HG02588 (cell line): ENCODE measurements around the gene KTN1.

ENCODE experiments used
- ATAC-seq: cut with Tn5 transposase; IDR thresholded peaks from one replicate; pipeline ENCODE4 v1.9.1; 2021; ENCODE audit warnings: mild to moderate bottlenecking, moderate library complexity; ENCODE audit not compliant: unreplicated experiment

The KTN1 gene

DNA sequence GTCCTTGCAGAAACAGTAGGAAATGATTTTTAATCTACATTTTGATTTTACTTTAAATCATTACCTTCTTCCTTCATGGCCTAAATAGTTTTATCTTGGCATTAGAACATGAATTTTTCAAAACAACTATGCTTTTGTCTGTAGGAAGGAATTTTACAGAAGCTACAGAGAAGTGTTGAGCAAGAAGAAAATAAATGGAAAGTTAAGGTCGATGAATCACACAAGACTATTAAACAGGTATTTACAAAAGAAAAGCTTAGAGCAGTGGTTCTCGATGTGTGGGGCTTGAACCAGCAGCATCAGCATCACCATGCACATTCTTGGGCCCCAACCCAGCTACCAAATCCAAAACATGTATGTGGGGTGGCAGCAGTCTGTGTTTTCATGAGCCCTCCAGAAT lies 91.6 kb downstream of the KTN1 start:
- ATAC-seq: no peak

GRCh38 chr14:55673048-55673447 lies 93.0 kb downstream of the KTN1 start:
- ATAC-seq: no peak

- no peak for ATAC-seq
Observed at GRCh38 chr14:55681096-55681495, 101.1 kb downstream of the KTN1 start.

GRCh38 chr14:55684956-55685584 lies 105.1 kb downstream of the KTN1 start:
- ATAC-seq: no peak

DNA sequence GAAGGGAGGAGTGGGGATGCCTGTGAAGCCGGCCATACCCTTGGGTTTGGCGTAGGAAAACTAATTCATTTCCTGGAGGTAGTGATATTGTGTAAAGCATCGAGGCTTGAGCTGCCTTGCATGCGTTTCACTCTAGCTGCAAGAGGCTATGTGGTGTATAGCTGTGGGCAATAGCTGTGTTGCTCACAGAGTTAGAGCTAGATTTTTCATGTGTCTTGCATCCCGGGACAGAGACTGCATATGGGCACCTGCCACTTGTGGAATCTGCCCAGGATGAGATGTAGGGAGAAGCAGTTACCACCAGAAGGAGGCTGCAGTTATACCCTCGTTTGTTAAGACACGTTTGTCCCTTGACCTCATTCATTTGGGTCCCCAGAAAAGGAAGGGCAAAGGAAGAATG lies 106.7 kb downstream of the KTN1 start:
- ATAC-seq: no peak

DNA sequence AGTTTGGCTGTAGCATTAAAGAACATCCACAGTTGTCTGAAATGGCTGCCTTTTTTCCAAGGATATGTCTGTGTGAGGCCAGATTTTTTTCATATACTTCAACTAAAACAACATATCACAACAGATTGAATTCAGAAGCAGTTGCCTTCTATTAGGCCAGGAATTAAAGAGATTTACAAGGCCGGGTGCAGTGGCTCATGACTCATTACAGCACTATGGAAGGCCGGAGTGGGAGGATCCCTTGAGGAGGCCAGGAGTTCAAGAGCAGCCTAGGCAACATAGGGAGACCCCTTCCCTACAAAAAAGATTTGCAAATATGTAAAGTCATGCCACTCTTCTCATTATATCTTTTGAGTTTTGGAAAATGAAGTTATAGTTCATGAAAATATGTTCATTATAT lies 108.6 kb downstream of the KTN1 start:
- ATAC-seq: no peak

- ATAC-seq: no peak
Observed at GRCh38 chr14:55689981-55690871, 110.2 kb downstream of the KTN1 start.

- no peak for ATAC-seq
Observed at GRCh38 chr14:55691659-55692058, 111.7 kb downstream of the KTN1 start.

DNA sequence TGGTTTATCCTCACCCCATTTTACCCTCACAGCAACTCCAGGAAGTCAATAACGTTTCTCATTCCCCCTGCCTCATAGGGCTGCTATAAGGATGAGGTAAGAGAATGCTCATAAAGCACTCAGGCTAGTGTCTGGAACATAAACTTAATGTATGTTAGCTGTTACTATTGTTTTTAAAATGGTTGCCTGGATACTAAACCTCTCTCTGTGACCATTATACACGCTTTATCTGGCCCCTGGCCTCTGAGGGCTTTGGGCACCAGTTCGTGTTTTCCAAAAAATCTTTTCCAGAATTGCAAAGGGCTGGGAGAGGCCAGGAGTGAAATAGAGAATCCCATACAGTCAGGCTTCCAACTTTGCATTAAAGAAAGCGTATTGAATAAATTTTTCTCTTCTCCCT lies 113.9 kb downstream of the KTN1 start:
- ATAC-seq: no peak

- no peak for ATAC-seq
Observed at GRCh38 chr14:55697414-55697861, 117.4 kb downstream of the KTN1 start.

- ATAC-seq: no peak
Observed at GRCh38 chr14:55698051-55698450, 118.0 kb downstream of the KTN1 start.

DNA sequence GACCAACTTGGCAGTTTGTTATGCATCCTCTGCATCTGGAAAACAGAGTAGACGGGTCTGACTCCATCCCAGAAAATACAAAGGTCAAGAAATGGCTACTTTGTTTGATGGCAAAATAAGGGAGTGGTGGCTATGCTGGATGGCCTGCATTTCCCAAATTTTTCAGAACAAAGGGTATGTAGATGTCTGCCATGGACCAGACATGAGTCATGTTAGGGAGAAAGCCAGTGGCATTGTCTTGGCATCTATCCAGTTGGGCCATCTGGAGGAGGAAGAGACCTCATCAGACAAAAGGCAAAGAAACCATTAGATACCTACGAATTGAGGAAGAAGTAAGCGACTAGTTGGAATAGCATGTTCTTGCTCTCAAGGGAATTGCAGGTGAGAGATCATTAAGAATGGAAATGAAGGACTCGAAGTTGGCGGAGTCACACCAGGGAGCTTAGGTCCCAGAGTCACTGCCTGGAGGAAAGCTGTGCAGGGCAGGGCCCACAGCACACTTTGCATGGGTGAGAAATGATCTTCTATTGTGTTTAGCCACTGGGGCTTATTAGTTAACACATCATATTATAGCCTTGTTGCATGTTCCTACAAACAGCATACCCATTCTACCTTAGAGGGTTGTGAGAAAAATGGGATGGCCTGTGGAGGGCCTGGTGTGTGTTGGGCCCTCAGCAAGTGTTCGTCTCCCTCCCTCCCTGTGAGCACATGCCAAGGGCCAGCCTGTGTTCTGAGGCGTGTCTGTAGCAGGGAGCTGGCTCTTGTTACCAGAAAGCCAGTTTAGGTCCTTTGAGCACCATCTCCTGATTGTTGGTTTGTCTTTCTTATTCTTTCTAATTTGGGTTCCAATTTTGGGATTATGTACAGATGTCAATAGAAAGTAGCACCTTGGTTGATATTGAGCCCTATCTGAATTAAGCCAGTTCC lies 119.4 kb downstream of the KTN1 start:
- ATAC-seq: no peak

GRCh38 chr14:55701638-55702037 lies 121.6 kb downstream of the KTN1 start:
- peak; percentile 93 for ATAC-seq

DNA sequence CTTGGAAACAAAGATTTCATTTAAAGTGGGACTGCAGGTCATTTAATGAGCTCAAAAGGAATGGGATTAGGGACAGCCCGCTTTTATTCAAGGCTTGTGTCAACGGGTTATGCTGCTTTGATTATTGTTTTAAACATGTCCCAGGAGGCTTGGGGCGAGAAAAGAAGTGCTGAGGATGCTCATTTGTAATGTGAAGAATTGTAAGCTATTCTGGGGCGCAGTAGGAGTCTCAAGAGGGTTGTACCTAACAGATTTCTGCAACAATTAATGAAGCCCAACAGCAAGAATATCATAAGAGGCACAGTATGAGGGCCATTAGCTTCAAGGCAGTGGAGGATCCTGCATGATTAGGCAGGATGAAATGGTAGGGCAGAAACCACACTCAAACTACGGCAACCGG lies 122.5 kb downstream of the KTN1 start:
- no peak for ATAC-seq

DNA sequence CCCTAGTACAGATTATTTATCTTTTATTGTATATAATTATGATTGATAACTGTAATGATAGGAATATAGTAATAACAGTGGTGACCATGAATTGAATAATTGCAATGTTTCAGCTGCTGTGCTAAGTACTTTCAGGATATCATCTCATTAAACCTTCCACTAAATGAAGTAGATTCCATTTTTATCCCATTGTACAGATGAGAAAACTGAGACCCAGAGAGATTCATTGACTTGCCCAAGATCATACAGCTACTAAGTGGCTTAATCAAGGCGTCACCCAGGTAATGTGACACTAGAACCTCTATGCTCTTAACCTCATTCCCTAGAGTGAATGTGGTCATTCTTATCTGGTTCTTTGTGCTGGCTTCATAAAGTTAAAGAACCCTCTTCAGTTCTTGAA lies 124.6 kb downstream of the KTN1 start:
- ATAC-seq: no peak

DNA sequence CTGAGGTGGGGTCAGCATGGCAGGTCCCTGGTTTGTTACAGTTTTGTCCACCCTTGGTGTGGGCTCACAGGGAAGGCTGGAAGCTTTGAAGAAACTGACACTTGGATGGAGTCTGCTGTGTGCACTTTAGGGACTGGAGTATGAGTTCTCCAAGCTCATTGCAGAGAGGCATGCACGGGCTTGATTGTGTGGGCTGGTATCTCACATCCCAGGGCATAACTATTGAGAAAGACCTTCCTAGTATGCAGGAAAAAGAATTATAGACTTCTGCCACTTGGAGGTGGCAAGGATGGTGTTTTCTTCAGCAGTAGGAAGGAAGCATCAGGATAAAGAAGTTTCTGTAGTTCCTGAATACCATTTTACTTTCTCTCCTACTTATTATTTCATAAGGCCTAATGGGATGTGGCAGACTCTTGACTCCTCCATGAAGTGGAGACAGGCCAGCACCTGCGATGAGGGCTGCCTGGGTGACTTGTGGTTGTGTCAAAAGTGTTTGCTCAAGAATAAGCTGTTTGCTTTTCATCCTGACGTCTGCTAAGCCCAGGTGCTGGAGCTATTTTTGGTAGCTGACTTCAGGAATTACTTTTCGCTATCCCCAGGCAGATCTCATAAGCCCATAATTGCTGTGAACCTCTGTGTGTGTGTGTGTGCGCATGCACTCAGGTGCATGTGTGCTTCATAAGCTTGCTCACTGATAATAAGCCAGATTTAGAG lies 125.8 kb downstream of the KTN1 start:
- no peak for ATAC-seq

DNA sequence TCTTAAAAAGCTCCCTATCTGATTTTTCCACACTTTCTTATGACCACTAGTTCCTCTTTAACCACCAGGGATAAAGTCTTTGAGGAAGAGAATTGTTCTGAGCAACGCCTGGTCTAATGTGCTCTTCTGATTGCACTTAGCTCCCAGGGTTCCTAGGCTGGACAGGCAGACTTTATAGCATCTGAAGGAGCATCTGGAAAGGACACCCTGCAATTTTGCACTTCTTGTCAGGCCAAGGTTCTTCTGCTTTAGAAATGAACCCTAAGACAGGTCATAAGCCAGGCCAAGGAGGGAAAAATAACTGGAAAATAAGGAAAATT lies 126.3 kb downstream of the KTN1 start:
- no peak for ATAC-seq

DNA sequence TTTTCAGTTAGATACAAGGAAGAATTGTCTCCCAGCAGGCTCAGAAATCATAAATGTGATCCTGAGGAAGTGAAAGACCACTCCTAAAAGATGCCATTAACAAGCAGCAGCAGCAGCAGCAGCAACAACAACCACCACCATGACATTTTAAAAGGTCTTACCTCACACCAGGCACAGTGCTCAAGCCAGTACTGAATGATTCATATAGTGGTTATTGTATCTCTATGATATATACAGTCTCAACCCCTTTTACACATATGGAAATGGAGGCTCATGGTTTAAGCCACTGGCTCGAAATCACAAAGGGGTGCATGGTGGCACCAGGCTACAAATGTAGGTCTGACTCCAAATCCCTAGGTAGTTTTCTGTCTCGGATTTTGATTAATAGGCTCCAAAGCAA lies 126.9 kb downstream of the KTN1 start:
- no peak for ATAC-seq

DNA sequence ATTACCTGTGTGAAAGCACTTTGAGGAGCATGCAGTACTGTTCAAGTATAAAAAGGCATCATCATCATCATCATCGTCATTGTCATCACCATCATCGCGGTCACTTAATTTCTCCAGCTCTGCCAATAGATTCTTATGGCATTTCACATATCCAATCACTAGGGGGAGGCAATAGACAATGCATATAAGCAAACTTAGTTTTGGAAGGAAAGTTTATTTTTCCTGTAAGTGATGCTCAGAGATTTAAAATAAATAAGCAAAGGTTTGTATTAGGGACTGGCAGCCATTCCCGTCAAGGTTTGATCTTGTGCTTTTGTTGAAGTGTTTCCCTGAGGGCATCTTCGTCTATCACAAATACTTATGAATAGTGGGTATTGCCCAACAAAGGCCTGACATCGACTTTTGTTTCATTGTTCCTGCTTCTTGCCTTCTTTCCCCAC lies 127.4 kb downstream of the KTN1 start:
- no peak for ATAC-seq

DNA sequence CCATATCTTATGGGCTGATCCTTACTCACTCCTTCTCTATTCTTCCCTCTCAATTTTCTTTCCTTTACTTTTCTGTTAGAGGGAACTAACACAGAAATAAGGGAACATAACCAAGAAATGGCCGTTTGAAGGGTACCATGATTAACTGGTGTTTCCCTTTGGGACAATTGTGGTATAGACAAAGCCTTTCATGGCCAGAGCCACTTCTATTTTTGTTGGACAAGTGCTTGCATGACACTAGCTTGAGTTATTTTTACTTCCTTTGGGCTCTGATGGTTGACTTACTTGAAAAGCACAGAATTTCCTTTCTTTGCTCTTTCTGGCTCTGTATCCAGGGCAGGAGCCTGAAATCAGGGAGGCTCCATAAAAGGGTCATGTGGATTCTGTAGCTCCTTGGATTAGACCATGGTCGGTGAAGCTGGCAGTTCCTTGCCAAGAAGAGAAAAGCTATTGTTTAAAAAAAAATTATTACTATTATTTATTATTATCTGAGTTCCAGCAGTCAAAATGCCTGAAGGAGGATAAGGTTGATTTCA lies 130.6 kb downstream of the KTN1 start:
- no peak for ATAC-seq
